DMS153 treated with DMSO at 0.1 percent for 48 hours (cell line): ENCODE data around the gene EAPP.
"Not testable (repeated sequence)": the region's sequence is repeated elsewhere in the genome, so short reads cannot be mapped to it uniquely, and the experiment has no call there.

ENCODE experiments used
- DNase-seq: peaks from one replicate; lab custom pipeline; 2025; ENCODE audit not compliant: unreplicated experiment; lab: John Stamatoyannopoulos, UW

The EAPP gene

GRCh38 chr14:34489324-34489723 lies 50.2 kb downstream of the EAPP start:
- DNase-seq, result no peak

- no peak for DNase-seq
Measured at GRCh38 chr14:34488528-34488927, 51.0 kb downstream of the EAPP start.

GRCh38 chr14:34484726-34485125 lies 54.8 kb downstream of the EAPP start:
- no peak for DNase-seq

GRCh38 chr14:34482463-34482862 lies 57.0 kb downstream of the EAPP start:
- no peak for DNase-seq

- no peak for DNase-seq
Measured at GRCh38 chr14:34479694-34480093, 59.8 kb downstream of the EAPP start.

GRCh38 chr14:34478261-34478660 lies 61.2 kb downstream of the EAPP start:
- no peak for DNase-seq

- DNase-seq, result not testable (repeated sequence)
Measured at GRCh38 chr14:34476036-34476435, 63.5 kb downstream of the EAPP start.

GRCh38 chr14:34475163-34475562 lies 64.3 kb downstream of the EAPP start:
- DNase-seq, result no peak

GRCh38 chr14:34474187-34474679 lies 65.3 kb downstream of the EAPP start:
- DNase-seq, result no peak

- no peak for DNase-seq
Measured at GRCh38 chr14:34472706-34473279, 66.7 kb downstream of the EAPP start.

GRCh38 chr14:34470319-34470718 lies 69.2 kb downstream of the EAPP start:
- no peak for DNase-seq

GRCh38 chr14:34466691-34467090 lies 72.8 kb downstream of the EAPP start:
- no peak for DNase-seq
